GM18505 (cell line): ENCODE data around the gene SEMA4A.
"Not testable (repeated sequence)": the region's sequence is repeated elsewhere in the genome, so short reads cannot be mapped to it uniquely, and the experiment has no call there.

Experiments
- ATAC-seq: cut with Tn5 transposase; IDR thresholded peaks from one replicate; pipeline ENCODE4 v1.9.1; 2021; ENCODE audit not compliant: unreplicated experiment
- POLR2A ChIP-seq: IDR thresholded peaks from 4 replicates; pipeline ENCODE4 v1.6.1; 2011; ENCODE audit warnings: borderline replicate concordance; ENCODE audit not compliant: insufficient read depth, insufficient read length; ENCODE audit errors: extremely low read depth

SEMA4A gene

DNA sequence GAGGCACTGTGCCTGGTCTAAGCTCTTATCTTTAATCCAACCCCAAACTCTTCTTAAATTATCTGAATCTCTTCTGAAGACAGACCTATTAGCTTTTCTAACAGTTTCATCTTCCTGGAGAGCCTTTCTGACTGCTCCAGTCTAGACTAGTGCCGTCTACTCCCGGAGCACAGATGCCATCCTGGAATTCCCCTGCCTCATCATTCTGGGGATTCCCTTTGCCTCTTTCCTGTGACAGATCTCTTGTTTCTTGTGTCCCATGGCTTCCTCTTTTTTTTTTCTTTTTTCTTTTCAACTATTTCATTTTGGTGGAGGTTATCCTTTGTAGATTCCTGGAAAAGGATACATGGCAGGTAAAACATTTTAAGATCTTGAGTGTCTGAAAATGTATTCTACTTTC, 11.7 kb downstream of the SEMA4A start:
- TF ChIP-seq POLR2A: no peak
- no peak for ATAC-seq

GRCh38 chr1:156167536-156167935, 14.2 kb downstream of the SEMA4A start:
- no peak for ATAC-seq
- no peak for TF ChIP-seq POLR2A

- ATAC-seq: no peak
- no peak for TF ChIP-seq POLR2A
Observed at GRCh38 chr1:156172696-156173470, 19.5 kb downstream of the SEMA4A start.

GRCh38 chr1:156176610-156177210, 23.3 kb downstream of the SEMA4A start:
- ATAC-seq: no peak
- TF ChIP-seq POLR2A: no peak

- no peak for TF ChIP-seq POLR2A
- ATAC-seq: no peak
Observed at GRCh38 chr1:156177919-156178654, 24.7 kb downstream of the SEMA4A start.

GRCh38 chr1:156180471-156180870, 27.1 kb downstream of the SEMA4A start:
- no peak for TF ChIP-seq POLR2A
- ATAC-seq: no peak

DNA sequence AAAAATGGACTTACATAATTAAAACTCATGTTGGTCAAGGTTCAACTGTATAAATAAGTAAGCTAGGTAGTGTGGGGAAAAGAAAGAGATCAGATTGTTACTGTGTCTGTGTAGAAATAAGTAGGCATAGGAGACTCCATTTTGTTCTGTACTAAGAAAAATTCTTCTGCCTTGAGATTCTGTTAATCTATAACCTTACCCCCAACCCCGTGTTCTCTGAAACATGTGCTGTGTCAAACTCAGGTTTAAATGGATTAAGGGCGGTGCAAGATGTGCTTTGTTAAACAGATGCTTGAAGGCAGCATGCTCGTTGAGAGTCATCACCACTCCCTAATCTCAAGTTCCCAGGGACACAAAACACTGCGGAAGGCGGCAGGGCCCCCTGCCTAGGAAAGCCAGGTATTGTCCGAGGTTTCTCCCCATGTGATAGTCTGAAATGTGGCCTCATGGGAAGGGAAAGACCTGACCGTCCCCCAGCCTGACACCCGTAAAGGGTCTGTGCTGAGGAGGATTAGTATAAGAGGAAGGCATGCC, 28.1 kb downstream of the SEMA4A start:
- not testable (repeated sequence) for ATAC-seq

- not testable (repeated sequence) for ATAC-seq
Observed at GRCh38 chr1:156182010-156182779, 28.8 kb downstream of the SEMA4A start.

GRCh38 chr1:156186347-156187177, 33.2 kb downstream of the SEMA4A start:
- ATAC-seq: not testable (repeated sequence)

GRCh38 chr1:156190265-156190664, 36.9 kb downstream of the SEMA4A start:
- not testable (repeated sequence) for ATAC-seq

GRCh38 chr1:156191292-156191964, 38.0 kb downstream of the SEMA4A start:
- ATAC-seq: no peak
- TF ChIP-seq POLR2A: no peak

GRCh38 chr1:156193208-156193487, 39.8 kb downstream of the SEMA4A start:
- no peak for ATAC-seq
- TF ChIP-seq POLR2A: no peak
